ENCODE data around the gene ZNF662.

ZNF662 gene

DNA sequence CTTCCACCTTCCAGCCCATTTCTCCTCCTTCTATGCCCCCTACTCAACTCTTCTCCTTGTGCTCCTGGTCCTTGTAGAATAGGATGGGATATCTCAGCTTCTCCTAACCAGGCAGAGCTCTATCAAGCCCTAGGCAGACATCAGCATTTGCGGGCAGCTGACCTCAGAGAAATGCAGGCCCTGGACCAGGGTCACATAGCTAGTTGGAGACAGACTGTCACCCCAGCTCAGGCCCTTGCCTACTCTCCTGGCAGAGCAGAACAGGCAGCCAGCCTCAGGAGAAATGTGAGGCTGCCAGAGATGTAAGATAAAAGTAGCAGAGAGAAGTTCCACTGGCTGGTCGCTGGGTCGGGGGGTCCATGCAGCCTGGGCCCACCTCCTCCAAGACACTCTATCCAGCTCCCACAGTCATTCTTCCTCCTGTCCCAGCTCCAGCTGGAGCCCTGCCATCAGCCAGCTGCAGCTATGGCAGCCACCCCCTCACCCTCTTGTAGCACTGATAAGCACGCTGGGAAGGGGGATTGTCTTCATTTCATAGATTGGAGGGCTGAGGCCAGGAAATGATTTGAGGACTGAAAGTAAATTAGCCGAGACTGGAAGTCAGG, 34.2 kb upstream of the ZNF662 start:
- no peak for DNase-seq (ENCODE audit: low read depth)
- TF ChIP-seq, protein P1, sequence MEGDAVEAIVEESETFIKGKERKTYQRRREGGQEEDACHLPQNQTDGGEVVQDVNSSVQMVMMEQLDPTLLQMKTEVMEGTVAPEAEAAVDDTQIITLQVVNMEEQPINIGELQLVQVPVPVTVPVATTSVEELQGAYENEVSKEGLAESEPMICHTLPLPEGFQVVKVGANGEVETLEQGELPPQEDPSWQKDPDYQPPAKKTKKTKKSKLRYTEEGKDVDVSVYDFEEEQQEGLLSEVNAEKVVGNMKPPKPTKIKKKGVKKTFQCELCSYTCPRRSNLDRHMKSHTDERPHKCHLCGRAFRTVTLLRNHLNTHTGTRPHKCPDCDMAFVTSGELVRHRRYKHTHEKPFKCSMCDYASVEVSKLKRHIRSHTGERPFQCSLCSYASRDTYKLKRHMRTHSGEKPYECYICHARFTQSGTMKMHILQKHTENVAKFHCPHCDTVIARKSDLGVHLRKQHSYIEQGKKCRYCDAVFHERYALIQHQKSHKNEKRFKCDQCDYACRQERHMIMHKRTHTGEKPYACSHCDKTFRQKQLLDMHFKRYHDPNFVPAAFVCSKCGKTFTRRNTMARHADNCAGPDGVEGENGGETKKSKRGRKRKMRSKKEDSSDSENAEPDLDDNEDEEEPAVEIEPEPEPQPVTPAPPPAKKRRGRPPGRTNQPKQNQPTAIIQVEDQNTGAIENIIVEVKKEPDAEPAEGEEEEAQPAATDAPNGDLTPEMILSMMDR (IDR thresholded peaks at IDR 0.05; ENCODE audit: control insufficient read depth, extremely low read depth, insufficient read depth) = no peak
- no peak overlapping the region for H3K4me3 ChIP-seq (ENCODE audit: low read depth, low read length)

DNA sequence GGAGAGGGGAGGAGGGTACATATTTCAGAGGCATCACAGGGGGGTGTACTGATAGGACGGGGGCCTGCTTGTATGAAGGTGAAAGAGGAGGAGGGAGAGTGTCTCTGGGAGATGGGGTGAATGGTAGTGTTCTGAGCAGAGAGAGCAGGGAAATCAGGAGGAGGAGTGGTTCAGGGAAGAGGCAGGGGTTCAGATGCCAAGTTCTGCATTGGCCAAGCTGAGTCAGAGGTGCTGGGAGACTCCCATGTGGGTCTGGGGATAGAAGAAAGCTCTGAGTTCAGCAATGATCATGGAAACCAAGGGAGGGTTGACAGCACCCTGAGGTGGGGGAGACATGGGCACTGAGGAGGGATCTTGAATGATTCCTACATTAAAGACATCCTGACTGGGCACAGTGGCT, 33.2 kb upstream of the ZNF662 start:
- no peak for DNase-seq (ENCODE audit: low read depth)
- no peak overlapping the region for H3K4me3 ChIP-seq (ENCODE audit: low read depth, low read length)
- TF ChIP-seq, protein P1 (IDR thresholded peaks at IDR 0.05; ENCODE audit: control insufficient read depth, extremely low read depth, insufficient read depth) = no peak

DNA sequence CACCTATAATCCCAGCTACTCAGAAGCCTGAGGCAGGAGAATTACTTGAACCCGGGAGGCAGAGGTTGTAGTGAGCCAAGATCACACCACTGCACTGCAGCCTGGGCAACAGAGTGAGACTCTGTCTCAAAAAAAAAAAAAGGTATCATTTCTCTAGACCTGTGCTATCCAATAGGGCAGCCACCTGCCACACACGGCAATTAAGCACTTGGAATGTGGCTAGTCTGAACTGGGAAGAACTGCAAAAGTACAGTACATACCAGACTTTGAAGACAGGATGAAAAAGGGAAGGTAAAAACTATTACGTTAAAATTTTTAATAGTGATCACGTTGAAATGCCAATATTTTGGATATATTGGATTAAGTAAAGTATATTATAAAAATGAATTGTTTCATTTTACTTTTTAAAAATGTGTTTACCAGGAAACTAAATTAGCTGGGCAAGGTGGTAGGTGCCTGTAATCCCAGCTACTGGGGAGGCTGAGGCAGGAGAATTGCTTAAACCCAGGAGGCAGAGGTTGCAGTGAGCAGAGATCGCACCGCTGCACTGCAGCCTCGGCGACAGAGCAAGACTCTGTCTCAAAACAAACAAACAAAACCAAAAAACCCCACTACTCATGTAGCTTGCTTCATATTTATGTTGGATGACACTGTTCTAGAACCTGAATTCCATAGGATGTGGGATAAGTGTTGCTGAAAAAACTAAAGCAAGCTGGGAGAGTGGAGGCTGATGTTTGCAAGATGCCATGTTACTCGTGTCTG, 32.5 kb upstream of the ZNF662 start:
- no peak overlapping the region for H3K4me3 ChIP-seq (ENCODE audit: low read depth, low read length)
- no peak for DNase-seq (ENCODE audit: low read depth)
- TF ChIP-seq, protein P1 (IDR thresholded peaks at IDR 0.05; ENCODE audit: control insufficient read depth, extremely low read depth, insufficient read depth) = no peak

DNA sequence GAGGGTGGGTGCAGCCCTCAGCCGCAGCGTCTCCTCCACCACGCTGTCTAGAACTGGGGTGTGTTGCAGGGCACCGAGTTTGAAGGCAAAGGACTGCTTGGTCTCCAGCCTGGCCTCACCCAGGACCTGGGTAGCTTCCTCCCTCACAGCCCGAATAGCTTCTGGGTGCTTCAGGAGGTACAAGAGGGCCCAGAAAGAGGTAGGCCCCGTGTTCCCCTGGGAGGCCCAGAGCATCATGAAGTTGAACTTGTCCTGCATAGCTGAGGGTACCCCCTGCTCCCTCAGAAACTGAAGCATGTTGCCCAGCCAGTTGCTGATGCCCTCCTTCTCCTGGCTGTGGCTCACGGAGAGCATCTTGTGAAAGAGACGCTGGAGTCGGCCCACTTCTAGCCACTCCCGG, 31.2 kb upstream of the ZNF662 start:
- no peak overlapping the region for H3K4me3 ChIP-seq (ENCODE audit: low read depth, low read length)
- TF ChIP-seq, protein P1 (IDR thresholded peaks at IDR 0.05; ENCODE audit: control insufficient read depth, extremely low read depth, insufficient read depth) = no peak

DNA sequence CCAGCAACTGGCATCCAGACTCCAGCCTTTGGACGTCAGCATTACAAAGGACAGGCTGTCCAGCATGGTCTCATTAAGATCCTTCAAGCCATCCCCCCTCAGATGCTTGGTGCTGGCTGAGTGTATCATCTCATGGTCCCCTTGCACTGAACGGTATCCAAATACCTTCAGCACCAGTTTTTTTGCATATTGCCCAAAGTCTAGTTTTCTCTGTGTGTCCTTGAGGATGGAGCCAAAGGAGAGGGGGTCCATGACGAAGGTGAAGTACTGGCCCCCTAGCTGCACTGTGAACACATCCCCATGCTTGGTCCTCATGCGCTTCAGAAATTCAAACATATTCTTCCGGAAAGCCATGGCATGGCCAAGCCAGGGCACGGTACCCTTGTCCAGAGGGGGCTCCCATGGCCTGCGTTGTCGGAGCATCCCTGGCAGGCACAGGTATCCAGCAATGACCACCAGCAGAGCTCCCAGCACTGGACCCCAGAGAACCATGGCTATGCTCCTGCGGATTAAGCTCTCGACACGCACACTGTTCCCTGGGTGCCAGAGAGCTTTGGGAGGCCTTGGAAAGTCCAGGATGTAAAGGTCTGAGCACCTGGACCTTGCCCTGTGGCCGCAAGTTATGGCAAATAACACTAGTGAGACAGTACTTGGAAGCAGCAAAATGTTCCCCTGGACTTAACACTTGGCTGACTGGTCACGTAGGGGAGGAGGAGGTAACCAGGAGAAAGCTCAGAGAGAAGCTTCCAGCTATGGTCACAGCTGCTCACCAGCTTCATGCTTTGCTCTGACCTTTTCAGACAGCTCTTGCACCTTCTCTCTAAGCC, 30.4 kb upstream of the ZNF662 start, which contains the start of gene CYP8B1:
Gene CYP8B1 (minus strand): TSS at position 555 of the 827 bp plus-strand sequence. CDS start 63 bp downstream, at position 492.
- H3K4me3 ChIP-seq (ENCODE audit: low read depth, low read length) = no peak within 1 kb of the TSS
- TF ChIP-seq, protein P1 (IDR thresholded peaks at IDR 0.05; ENCODE audit: control insufficient read depth, extremely low read depth, insufficient read depth) = no peak
- DNase-seq (ENCODE audit: low read depth) = no peak

More for the DNA sequence above, 31.2 kb upstream of the ZNF662 start:
- no peak for DNase-seq (ENCODE audit: low read depth)

DNA sequence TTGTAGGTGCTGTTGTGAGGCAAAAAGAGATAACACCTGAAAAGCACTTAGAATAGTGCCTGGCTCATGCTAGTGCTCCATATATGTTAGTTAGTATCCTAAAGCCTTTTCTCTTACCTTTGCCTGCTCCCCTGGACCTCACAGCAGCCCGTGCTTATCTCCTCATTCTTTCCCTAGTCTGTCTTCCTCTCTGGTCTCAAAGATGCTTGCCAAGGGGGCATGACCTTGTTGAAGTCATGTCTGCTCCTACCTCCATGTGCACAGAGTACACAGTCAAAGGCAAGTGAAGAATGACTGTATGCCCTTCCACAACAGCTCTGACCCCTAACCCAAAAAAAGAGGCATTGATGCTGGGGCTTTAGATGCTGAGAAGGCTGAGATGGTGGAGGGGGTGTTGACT, 29.5 kb upstream of the ZNF662 start:
- no peak overlapping the region for H3K4me3 ChIP-seq (ENCODE audit: low read depth, low read length)
- no peak for DNase-seq (ENCODE audit: low read depth)
- TF ChIP-seq, protein P1 (IDR thresholded peaks at IDR 0.05; ENCODE audit: control insufficient read depth, extremely low read depth, insufficient read depth) = no peak
